Tibial nerve (tissue), 4 donors: Measurements from ENCODE around the gene C13orf46. TPM values are rescaled to one million over a fixed set of nuclear protein-coding genes. Genes with fewer than 3 reads are reported as not detected.

Experiments
- DNase-seq, 2 donors: peaks; one replicate each; pipeline ENCODE4 v3.0.0-alpha.2; 2019; ENCODE audit warnings: low spot score in 2 of 2
- H3K27ac ChIP-seq, 4 donors: fragments of 200-600 bp; sonication (generic) in 3 of 4; one replicate each; pipeline ENCODE4 v1.5.1; 2017 to 2019; ENCODE audit warnings: mild to moderate bottlenecking in 1 of 4
- H3K27me3 ChIP-seq, 2 donors: fragments of 200-600 bp; sonication (generic) in 1 of 2; one replicate each; pipeline versions ENCODE4 v1.5.1 to v1.6.0; 2017 to 2019
- H3K36me3 ChIP-seq, 3 donors: fragments of 200-600 bp; sonication (generic); one replicate each; pipeline ENCODE4 v1.5.1; 2018 to 2019
- H3K4me1 ChIP-seq, 4 donors: fragments of 200-600 bp; sonication (generic) in 3 of 4; one replicate each; pipeline ENCODE4 v1.5.1; 2017 to 2019
- H3K4me3 ChIP-seq, 4 donors: fragments of 200-600 bp; sonication (generic) in 3 of 4; one replicate each; pipeline ENCODE4 v1.5.1; 2017 to 2019; ENCODE audit warnings: mild to moderate bottlenecking in 1 of 4, moderate library complexity in 1 of 4
- H3K9me3 ChIP-seq, 4 donors: fragments of 200-600 bp; sonication (generic) in 3 of 4; one replicate each; pipeline ENCODE4 v1.5.1; 2017 to 2019
- EP300 ChIP-seq, 2 donors: sonication (generic); formaldehyde crosslinking; IDR thresholded peaks; one replicate each; pipeline ENCODE4 v1.6.1; 2017; ENCODE audit warnings: antibody characterized with exemption in 2 of 2, mild to moderate bottlenecking in 1 of 2
- POLR2A ChIP-seq, 2 donors: fragments of 450-650 bp; IDR thresholded peaks; one replicate each; pipeline ENCODE4 v1.6.1; 2017; ENCODE audit warnings: antibody characterized with exemption in 2 of 2, mild to moderate bottlenecking in 2 of 2, moderate library complexity in 2 of 2
- WGBS, 2 donors: methylation state at CpG; one replicate each; pipeline ENCODE4 v1.1.5; 2018; 5-methylcytosine and 5-hydroxymethylcytosine counted together
- total RNA-seq, 4 donors: library from RNA; depleted of rRNA; stranded (reverse); fragments of >200 nt; gene quantifications; one replicate each; pipeline ENCODE4 v1.1.0, GENCODE V29; 2016
- TF ChIP-seq, protein P1 (sequence below), 5 experiments: fragments of 200-600 bp in 3 of 5; fragments of 450-650 bp in 2 of 5; sonication (generic) in 3 of 5; IDR thresholded peaks; one replicate each; pipeline ENCODE4 v1.5.1; 2016 to 2019; ENCODE audit warnings: antibody characterized with exemption in 5 of 5, mild to moderate bottlenecking in 3 of 5, moderate library complexity in 2 of 5

Gene C13orf46
- total RNA-seq, 4 donors from 2014 or later = 3.3 to 17.7 (median 4.1) TPM

GRCh38 chr13:113928685-113929627 is 44.9 kb downstream of the C13orf46 start:
- peak overlapping the region in 3 of 4 donors; percentile 50 to 88 (median 70) for H3K27ac ChIP-seq
- H3K36me3 ChIP-seq = no peaks in the 10 kb centered on the region

DNA sequence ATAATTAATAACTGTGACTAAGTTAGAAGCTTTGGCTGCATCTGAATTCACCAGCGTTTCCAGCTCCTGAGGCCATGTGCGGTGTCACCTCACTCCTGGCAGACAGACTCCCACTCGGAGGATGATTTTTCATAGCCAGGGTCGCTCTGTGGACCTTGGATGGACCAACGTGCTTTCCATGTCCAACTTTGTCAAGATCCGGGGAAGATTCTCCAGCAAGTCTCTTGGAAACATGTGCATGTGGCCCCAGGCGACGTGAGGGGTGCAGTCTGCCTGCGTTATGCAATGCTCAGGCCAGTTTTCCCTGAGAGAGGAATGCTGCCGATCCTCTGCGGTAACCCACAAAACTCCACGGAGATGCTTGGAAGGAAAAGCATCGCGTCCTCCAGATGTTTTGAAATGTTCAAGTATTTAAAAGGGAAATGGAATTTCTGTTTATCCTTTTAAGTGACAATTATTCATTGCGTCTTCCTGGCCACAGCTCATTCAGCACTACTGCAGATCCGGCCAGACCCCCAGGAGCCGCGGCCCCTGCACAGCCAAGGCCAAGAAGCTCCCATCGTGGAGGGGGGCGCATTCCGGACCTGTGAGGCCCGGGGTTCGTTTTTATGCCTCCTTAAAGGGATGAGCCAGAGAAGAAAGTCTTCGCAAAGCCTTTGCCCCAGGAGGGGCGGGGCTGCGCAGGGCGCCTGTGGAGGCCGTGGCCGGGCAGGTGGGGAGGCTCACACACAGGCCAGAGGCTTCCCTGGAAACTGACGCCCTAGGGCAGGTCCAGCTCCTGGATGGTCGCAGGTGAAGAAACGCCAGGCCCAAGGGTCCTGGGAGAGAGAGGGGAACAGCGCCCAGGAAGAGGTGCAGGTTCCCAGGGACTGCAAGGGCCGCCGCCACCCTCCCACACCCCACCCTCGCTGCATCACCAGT is 46.0 kb downstream of the C13orf46 start:
- Histone ChIP-seq H3K27ac (peak overlapping the region; percentile 50 to 88 (median 71)), H3K4me3 (peak overlapping the region in 1 of 4 donors; percentile 21), H3K4me1 (peaks cover 0 to 47% (median 9%) of the 10 kb centered on the region in 4 donors), H3K36me3 (no peaks in the 10 kb centered on the region), H3K9me3 (no peaks in the 10 kb centered on the region), H3K27me3 (peaks cover 0 to 3% of the 10 kb centered on the region in 2 donors)
- DNase-seq = peak; percentile 60 to 77
- 51 to 58% methylated on average over 36 of the region's 36 CpGs for WGBS, 2 donors
- TF ChIP-seq POLR2A (IDR thresholded peaks at IDR 0.05) = no peak
- peak in 1 of 2 donors; percentile 93 for TF ChIP-seq EP300 (IDR thresholded peaks at IDR 0.05)
- TF ChIP-seq, protein P1, sequence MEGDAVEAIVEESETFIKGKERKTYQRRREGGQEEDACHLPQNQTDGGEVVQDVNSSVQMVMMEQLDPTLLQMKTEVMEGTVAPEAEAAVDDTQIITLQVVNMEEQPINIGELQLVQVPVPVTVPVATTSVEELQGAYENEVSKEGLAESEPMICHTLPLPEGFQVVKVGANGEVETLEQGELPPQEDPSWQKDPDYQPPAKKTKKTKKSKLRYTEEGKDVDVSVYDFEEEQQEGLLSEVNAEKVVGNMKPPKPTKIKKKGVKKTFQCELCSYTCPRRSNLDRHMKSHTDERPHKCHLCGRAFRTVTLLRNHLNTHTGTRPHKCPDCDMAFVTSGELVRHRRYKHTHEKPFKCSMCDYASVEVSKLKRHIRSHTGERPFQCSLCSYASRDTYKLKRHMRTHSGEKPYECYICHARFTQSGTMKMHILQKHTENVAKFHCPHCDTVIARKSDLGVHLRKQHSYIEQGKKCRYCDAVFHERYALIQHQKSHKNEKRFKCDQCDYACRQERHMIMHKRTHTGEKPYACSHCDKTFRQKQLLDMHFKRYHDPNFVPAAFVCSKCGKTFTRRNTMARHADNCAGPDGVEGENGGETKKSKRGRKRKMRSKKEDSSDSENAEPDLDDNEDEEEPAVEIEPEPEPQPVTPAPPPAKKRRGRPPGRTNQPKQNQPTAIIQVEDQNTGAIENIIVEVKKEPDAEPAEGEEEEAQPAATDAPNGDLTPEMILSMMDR (IDR thresholded peaks at IDR 0.05) = no peak

More at GRCh38 chr13:113928685-113929627, 44.9 kb downstream of the C13orf46 start:
- no peaks in the 10 kb centered on the region for H3K9me3 ChIP-seq
- H3K4me3 ChIP-seq = no peak overlapping the region
- peak; percentile 86 to 93 for DNase-seq
- 57 to 58% methylated on average over 17 to 25 of the region's 26 CpGs for WGBS, 2 donors
- peak in 1 of 2 donors; percentile 76 for TF ChIP-seq EP300 (IDR thresholded peaks at IDR 0.05)
- TF ChIP-seq, protein P1 (IDR thresholded peaks at IDR 0.05) = no peak
- peaks cover 0 to 47% (median 9%) of the 10 kb centered on the region in 4 donors for H3K4me1 ChIP-seq
- peaks cover 0 to 3% of the 10 kb centered on the region in 2 donors for H3K27me3 ChIP-seq

DNA sequence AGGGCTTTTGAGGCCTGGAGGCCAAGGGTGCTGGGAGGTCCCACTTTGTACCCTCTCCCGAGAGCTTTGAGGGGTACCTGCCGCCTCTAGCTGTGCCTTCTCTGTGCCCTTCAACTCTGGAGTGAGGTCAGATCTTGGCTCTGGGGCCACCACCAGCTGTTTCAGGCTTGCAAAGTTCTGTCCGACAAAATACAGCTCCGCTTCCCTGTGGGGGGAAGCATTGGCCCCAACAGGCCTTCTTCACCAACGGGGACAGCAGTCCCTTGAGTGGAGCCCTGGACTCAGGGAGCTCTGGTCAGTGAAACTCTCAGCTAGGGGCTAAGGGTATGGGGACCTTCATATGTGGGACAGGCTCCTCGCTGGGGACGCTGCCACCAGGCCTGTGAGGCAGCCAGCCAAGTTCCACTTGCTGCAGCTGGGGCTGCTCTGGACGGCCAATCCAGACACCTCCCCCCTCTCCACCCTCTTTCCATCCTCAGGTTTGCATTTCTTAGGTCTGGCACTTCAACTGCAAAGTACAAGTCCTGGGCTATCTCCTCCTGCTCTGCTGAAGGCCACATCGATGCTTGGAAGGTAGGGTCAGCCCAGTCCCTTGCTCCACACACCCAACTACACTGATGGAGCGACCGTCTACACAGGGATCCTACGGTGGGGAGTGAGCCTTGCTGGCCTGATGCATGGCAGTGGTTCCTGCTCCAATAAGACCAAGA is 46.8 kb downstream of the C13orf46 start:
- peaks cover 0 to 3% of the 10 kb centered on the region in 2 donors for H3K27me3 ChIP-seq
- H3K36me3 ChIP-seq = no peaks in the 10 kb centered on the region
- 56 to 85% methylated on average over 12 of the region's 12 CpGs for WGBS, 2 donors
- H3K9me3 ChIP-seq = peaks cover 0 to 6% (median 0%) of the 10 kb centered on the region in 4 donors
- H3K27ac ChIP-seq = peak overlapping the region; percentile 26 to 88 (median 72)
- TF ChIP-seq, protein P1 (IDR thresholded peaks at IDR 0.05) = no peak
- TF ChIP-seq EP300 (IDR thresholded peaks at IDR 0.05) (no peak), POLR2A (IDR thresholded peaks at IDR 0.05) (no peak)
- peaks cover 0 to 47% (median 9%) of the 10 kb centered on the region in 4 donors for H3K4me1 ChIP-seq
- H3K4me3 ChIP-seq = no peak overlapping the region
- DNase-seq = peak in 1 of 2 donors; percentile 14

DNA sequence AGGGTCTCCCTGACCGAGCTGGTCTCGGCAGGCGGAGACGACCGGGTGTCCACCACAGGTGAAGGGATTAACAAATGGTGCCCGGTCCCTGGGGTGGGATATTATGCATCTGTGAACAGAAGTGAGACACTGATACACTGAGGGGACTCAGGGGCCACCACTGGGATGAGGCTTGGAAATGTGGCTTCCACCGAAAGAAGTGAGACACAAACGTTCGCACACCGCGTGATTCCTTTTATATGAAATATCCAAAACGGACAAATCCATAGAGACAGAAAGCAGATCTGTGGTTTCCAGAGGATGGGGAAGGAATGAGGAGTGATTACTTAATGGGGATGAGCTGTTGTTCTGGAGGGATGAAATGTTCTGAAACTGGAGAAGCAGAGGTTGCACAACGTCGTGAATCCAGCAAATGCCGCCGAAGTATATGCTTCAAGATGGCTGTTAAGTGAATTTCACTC is 47.5 kb downstream of the C13orf46 start:
- peak overlapping the region; percentile 26 to 88 (median 72) for H3K27ac ChIP-seq
- DNase-seq = peak; percentile 33 to 51

More for the DNA sequence above, 47.5 kb downstream of the C13orf46 start:
- no peak overlapping the region for H3K4me3 ChIP-seq
- H3K27me3 ChIP-seq = peaks cover 0 to 3% of the 10 kb centered on the region in 2 donors
- peaks cover 0 to 47% (median 9%) of the 10 kb centered on the region in 4 donors for H3K4me1 ChIP-seq
- H3K36me3 ChIP-seq = no peaks in the 10 kb centered on the region
- TF ChIP-seq, protein P1 (IDR thresholded peaks at IDR 0.05) = no peak
- TF ChIP-seq EP300 (IDR thresholded peaks at IDR 0.05) = peak in 1 of 2 donors; percentile 83
- peaks cover 0 to 14% (median 2%) of the 10 kb centered on the region in 4 donors for H3K9me3 ChIP-seq
- 71 to 83% methylated on average over 15 to 16 of the region's 16 CpGs for WGBS, 2 donors
